ENCODE measurements around the gene WDFY2.

Gene WDFY2

DNA sequence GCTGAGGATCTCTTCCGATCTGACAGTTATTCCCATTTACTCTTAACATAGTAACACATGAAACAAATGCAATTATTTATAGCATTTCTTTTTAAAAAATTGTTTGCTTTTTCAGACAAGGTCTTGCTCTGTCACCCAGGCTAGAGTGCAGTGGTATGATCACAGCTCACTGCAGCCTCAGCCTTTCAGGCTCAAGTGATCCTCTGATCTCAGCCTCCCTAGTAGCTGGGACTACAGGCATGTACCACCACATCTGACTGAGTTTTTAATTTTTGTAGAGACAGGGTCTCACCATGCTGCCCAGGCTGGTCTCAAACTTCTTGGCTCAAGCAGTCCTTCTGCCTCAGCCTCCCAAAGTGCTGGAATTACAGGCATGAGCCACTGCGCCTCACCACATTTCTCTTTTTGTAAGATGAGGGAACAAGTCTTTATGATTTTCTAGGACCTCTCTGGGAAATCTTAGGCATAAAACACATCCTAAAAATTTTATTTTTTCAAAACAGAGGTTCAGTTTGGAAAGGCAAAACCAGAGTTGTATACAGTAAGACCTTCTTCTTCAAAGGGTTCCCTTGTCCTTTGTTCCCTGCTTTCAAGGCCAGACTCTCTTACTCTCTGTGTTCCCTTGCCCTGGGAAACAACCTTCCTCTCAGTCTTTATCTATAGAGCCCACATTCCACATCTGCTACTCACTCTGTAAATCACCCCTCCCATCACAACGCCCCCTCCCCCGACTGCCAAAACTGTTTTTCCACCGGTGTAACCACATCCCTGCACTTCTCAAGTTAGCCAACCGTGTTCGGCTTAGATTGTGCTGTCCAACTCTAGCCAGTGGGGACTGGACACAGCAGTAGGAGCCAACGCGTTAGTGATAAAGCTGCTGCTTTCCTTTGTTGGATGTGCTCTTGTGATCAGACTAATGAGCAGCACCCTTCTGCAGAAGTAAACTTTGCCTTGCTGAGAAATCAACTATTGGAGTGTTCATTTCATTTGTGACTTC lies 163.5 kb downstream of the WDFY2 start:
- TF ChIP-seq GATA3 (IDR thresholded peaks at IDR 0.05; ENCODE audit: low read depth, low read length) = no peak
- TF ChIP-seq GATA2 (IDR thresholded peaks at IDR 0.05; ENCODE audit: low read depth, low read length) = no peak

DNA sequence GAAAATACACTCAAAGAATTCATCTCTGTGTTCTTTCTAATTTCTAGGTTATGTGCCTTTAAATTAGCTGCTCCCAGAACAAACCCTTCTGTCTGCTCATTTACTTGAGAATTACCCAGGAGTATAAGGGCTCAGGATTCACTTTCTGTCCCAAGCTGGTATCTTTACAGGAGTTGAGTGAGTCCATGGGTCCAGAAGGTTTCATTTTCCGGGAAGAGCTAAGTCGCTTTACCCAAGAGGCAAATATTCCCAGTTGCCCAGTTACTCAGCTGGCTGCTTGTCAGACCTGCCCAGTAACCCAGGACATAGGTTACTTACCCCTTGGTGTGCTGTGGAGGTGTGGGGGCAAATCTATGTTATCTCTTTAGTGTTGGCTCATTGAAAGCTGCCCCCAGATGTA lies 172.4 kb downstream of the WDFY2 start:
- no peak for TF ChIP-seq GATA2 (IDR thresholded peaks at IDR 0.05; ENCODE audit: low read depth, low read length)
- no peak for TF ChIP-seq GATA3 (IDR thresholded peaks at IDR 0.05; ENCODE audit: low read depth, low read length)

DNA sequence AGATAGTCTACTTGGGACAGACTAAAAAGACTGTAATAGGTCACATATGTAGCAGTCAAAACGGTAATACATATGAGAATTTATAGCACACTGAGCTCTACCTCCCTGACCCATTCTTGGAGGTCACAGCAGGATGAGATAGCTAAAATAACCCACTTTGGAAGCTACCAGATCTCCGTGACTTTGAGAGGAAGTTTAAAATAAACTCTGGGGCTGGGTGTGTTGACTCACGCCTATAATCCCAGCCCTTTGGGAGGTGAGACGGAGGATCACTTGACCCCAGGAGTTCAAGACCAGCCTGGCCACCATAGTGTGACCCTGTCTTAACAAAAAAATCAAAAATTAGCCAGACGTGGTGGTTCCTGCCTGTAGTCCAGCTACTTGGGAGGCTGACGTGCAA lies 174.4 kb downstream of the WDFY2 start:
- TF ChIP-seq GATA2 (IDR thresholded peaks at IDR 0.05; ENCODE audit: low read depth, low read length) (no peak), GATA3 (IDR thresholded peaks at IDR 0.05; ENCODE audit: low read depth, low read length) (no peak)

DNA sequence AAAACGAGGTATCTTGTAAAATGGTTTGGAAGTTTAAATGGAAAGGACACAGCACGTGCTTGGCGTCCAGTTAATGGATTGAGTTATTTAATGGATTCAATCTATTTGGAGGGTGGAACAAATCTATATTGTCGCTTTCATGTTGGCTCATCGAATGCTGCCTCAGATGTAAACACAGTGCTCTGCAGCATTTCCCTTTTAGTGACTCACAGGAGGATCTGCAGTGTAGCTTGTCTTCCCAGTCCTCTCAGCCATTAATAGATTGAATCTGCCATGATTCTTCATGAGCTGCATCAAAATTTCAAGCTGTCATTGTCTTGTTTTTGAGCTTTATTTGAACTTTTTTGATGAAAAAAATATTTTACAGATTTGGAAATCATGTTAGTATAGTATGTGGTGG lies 175.0 kb downstream of the WDFY2 start:
- TF ChIP-seq GATA3 (IDR thresholded peaks at IDR 0.05; ENCODE audit: low read depth, low read length) = no peak
- no peak for TF ChIP-seq GATA2 (IDR thresholded peaks at IDR 0.05; ENCODE audit: low read depth, low read length)

DNA sequence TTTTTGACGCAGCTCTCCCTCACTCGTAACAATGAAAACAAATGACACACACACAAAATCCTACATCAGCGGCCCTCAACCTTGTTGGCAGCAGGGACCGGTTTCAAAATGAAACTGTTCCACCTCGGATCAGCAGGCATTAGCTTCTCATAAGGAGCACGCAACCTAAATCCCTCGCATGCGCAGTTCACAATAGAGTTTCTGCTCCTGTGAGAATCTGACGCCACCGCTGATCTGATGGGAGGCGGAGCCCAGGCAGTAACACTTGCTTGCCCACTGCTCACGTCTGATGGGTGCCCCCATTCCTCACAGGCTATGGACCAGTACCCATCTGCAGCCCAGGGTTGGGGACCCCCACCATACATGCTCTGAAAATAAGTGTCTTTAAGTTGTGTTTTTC lies 176.3 kb downstream of the WDFY2 start:
- no peak for TF ChIP-seq GATA2 (IDR thresholded peaks at IDR 0.05; ENCODE audit: low read depth, low read length)
- no peak for TF ChIP-seq GATA3 (IDR thresholded peaks at IDR 0.05; ENCODE audit: low read depth, low read length)

DNA sequence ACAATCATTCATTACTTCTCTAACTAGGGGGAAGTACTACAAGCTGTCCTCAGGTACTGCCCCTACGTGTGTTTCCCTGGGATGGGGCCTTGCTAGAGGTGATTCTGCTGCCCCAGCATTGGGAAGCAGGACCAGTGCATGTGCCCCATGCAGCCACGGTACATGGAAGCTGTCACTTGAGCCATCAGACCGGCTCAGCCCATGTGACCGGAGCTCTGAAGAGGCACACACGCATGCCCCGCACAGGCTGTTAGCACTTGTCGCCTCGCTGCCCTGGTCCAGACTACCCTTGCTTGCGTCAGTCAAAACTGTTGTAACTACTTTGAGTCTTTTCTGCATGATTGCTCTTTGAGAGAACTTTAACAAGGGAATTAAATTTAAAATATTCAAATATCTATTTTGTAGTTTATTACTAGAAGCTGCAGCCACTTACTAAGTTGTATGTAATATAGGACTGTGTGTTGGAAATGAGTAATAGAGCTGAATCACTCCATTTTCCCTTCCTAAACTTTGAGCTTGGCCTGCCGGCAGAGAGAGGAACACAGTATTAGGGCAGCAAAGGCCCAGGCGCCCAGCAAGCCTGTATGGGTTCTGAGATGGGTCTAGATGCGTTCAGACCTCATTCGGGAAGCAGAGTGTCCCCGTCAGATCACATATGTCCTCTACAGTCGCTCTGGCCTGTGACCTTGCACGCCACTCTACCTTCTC lies 177.5 kb downstream of the WDFY2 start:
- no peak for TF ChIP-seq GATA3 (IDR thresholded peaks at IDR 0.05; ENCODE audit: low read depth, low read length)
- no peak for TF ChIP-seq GATA2 (IDR thresholded peaks at IDR 0.05; ENCODE audit: low read depth, low read length)

DNA sequence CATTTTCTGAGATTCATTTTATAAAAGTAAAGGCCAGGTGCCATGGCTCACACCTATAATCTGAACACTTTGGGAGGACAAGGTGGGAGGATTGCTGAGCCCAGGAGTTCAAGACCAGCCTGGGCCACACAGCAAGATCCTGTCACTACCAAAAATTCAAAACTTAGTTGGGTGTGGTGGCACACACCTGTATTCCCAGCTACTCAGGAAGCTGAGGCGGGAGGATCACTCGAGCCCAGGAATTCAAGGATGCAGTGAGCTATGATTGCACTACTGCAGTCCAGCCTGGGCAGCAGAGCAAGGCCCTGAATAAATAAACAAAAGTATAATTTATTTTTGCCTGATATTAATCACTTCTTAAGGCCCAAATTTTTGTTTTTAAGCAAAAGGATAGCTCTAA lies 179.2 kb downstream of the WDFY2 start:
- TF ChIP-seq GATA2 (IDR thresholded peaks at IDR 0.05; ENCODE audit: low read depth, low read length) (no peak), GATA3 (IDR thresholded peaks at IDR 0.05; ENCODE audit: low read depth, low read length) (no peak)

DNA sequence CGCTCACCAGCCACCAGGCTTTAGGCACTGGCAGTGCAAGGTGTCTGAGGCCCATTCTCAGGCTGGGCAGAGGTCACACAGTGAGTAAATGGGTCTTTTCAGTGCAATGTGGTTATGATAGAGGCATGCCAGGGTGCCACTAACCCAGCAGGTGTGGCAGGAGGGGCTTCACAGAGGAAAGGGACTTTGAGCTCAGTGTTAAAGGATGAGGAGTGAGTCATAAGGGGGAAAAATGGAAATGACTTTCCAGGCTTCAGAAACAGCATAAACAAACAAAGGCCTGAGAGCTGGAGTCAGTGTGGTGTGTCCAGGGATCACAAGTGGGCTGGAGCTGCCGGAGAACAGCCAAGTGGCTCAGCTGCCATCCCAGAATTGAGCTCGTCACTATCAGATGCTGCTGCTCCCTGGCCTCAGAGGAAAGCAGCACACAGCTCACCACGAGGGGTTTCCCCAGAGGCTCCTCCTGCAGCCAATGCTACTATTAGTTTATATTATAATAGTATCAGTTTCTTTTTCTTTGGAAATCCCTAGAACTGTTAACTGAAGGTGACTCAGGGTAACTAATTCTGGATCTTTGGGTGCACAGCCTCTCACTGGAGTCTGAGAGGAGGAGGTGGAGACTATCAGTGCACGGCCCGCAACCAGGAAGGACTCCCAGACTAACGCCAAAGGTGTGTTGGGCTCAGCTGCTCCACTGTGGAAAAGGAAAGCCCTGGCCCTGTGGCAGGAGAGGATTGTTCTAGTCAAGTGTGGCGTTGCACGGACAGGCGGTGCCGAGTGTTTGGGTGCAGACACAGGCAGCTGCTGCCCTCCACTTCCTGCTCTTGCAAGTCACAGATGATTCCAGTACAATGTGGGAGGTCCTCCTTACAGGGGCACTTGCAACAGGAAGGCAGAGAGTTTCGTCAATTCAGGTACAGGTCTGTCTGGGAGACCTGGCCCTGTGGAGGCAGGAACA lies 180.2 kb downstream of the WDFY2 start:
- TF ChIP-seq GATA2 (IDR thresholded peaks at IDR 0.05; ENCODE audit: low read depth, low read length) (no peak), GATA3 (IDR thresholded peaks at IDR 0.05; ENCODE audit: low read depth, low read length) (no peak)

DNA sequence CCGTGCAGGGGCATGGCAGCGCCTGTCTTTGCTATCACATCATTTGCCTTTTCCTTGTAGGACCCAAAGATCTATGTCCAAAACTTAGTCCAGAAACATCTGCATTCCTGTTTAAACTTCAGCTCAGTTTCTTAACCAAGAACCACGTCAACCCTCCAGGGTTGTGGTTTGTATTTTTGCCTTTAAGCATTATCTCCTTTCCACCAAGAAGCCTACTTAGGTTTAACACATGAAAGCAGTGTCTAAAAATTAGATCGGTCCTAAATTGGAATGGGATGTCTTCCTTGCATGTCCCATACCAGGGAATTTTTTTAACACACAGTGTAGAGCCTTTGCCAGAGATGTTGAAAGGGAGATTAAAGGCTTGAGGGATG lies 180.9 kb downstream of the WDFY2 start:
- TF ChIP-seq GATA3 (IDR thresholded peaks at IDR 0.05; ENCODE audit: low read depth, low read length) = no peak
- TF ChIP-seq GATA2 (IDR thresholded peaks at IDR 0.05; ENCODE audit: low read depth, low read length) = no peak

DNA sequence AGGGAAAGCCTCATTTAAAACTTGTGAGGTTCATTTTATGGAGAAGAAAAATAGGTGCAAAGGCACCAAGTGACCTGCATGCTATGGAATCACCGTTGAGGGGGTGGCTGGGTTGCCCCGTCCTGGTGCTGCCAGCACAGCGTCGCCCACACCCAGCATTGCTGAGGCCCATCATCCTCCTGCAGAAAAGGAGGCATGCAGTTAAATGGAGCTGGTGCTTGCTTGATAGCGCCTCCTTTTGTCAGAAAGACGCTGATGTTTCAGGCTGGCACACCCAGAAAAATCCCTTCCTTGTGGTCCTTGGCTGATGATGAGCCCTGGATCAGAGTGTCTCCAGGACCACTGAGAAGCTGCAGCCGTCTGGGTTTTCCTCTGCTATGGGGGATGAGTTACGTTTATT lies 182.8 kb downstream of the WDFY2 start:
- TF ChIP-seq GATA2 (IDR thresholded peaks at IDR 0.05; ENCODE audit: low read depth, low read length) (no peak), GATA3 (IDR thresholded peaks at IDR 0.05; ENCODE audit: low read depth, low read length) (no peak)

DNA sequence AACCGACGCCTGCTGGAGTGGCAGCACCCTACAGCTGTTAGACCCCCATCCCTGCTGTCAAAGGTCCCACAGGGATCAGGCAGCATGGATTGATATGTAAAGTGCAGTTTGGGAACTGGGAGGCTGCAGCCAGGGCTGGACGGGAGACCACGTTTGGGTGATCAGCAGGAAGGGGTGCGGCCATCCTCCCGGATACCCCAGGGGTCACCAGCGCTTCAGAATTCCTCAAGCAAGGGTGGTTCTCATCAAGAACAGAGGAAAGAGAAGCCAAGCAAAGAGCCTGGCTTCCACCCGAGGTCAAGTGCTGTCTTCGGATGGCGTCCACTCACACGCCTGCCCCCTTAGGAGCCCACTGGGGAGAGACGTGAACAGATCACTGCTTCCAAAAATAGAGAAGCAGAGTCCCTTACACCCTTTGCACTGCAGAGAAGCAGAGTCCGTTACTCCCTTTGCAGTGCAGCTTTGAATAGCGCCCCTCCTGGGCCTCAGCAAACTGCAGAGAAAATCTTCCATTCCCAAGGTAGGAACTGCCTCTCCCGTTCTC lies 184.2 kb downstream of the WDFY2 start:
- TF ChIP-seq GATA2 (IDR thresholded peaks at IDR 0.05; ENCODE audit: low read depth, low read length) (no peak), GATA3 (IDR thresholded peaks at IDR 0.05; ENCODE audit: low read depth, low read length) (no peak)

DNA sequence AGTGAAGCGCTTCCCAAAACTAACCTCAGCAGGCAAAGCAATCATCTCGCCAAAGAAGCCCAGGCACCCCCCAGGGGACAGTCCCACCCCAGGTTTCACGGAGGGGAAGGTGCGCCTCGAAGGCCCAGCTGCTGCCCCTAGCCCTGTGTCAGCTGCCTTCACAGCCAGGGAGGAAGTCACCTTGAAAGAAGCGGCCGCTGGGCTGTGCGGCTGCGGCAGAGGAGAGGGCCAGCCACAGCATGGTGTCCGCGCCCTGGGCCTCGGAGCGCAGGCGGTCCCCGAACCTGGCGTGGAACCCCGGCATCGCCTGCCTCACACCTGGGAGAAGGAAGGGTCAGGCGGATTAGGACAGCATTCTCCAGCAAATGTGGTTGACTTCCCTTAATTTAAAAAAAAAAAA lies 184.7 kb downstream of the WDFY2 start:
- no peak for TF ChIP-seq GATA3 (IDR thresholded peaks at IDR 0.05; ENCODE audit: low read depth, low read length)
- TF ChIP-seq GATA2 (IDR thresholded peaks at IDR 0.05; ENCODE audit: low read depth, low read length) = no peak

DNA sequence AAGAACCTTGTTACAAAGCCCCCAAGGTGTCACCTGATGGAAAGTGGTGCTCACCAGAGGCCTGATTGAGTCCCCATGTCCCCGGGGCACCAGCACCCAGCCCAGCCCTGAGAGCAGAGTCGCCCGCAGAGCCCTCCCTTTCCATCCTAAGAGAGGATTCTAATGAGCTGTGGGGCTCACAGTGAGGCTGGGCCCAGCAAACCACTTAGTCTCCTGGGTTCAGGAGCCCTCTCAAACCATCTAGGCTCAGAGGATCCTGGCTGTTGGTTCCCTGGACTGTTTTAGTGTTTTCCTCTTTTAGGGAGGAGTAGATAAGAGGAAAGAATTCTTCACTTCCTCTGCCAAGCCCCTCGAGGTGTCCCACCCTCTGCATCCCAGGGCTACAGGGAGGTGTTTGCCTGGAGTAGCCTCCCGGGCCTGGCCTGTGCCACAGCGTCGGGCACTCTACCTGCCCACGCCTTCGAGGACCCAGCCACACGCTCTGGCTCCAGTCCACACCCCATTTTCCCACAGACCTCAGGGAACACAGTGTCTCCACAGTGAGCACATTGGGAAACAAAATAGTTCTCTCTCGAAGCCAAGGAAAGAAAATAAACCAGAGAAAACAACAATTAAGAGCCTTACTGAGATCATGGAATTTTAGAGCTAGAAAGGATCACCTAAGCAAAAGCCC lies 185.3 kb downstream of the WDFY2 start:
- TF ChIP-seq GATA2 (IDR thresholded peaks at IDR 0.05; ENCODE audit: low read depth, low read length) = no peak
- no peak for TF ChIP-seq GATA3 (IDR thresholded peaks at IDR 0.05; ENCODE audit: low read depth, low read length)

All from SH-SY5Y (cell line).